Epithelial cell of proximal tubule (primary cell): ENCODE results near the gene ERMN. TPM values are rescaled to one million over a fixed set of nuclear protein-coding genes. Genes with fewer than 3 reads are reported as not detected.

Source experiments
- DNase-seq: peaks from one replicate; pipeline ENCODE4 v3.0.0-alpha.2; 2011; ENCODE audit warnings: low read depth
- H3K4me3 ChIP-seq: 2 replicates; pipeline ENCODE4 v1.5.1; 2011; ENCODE audit warnings: low read depth, mild to moderate bottlenecking, low read length
- total RNA-seq: library from RNA; depleted of rRNA; stranded (reverse); fragments of >200 nt; gene quantifications from 2 replicates; pipeline ENCODE4 v1.2.3, GENCODE V29; 2015
- TF ChIP-seq, protein P1 (sequence below): conservative IDR thresholded peaks from 2 replicates; pipeline ENCODE4 v1.5.1; 2012; ENCODE audit warnings: low read depth, mild to moderate bottlenecking, low read length

ERMN gene
- total RNA-seq, 1 donor from 2014 or later: not detected

- TF ChIP-seq, protein P1, sequence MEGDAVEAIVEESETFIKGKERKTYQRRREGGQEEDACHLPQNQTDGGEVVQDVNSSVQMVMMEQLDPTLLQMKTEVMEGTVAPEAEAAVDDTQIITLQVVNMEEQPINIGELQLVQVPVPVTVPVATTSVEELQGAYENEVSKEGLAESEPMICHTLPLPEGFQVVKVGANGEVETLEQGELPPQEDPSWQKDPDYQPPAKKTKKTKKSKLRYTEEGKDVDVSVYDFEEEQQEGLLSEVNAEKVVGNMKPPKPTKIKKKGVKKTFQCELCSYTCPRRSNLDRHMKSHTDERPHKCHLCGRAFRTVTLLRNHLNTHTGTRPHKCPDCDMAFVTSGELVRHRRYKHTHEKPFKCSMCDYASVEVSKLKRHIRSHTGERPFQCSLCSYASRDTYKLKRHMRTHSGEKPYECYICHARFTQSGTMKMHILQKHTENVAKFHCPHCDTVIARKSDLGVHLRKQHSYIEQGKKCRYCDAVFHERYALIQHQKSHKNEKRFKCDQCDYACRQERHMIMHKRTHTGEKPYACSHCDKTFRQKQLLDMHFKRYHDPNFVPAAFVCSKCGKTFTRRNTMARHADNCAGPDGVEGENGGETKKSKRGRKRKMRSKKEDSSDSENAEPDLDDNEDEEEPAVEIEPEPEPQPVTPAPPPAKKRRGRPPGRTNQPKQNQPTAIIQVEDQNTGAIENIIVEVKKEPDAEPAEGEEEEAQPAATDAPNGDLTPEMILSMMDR: no peak
- H3K4me3 ChIP-seq: no peak overlapping the region
- no peak for DNase-seq
Measured at GRCh38 chr2:157339965-157340655, 14.5 kb upstream of the ERMN start.

GRCh38 chr2:157337978-157338377 lies 12.4 kb upstream of the ERMN start:
- TF ChIP-seq, protein P1: no peak
- no peak for DNase-seq
- H3K4me3 ChIP-seq: no peak overlapping the region

GRCh38 chr2:157336137-157337010 lies 10.8 kb upstream of the ERMN start:
- no peak for DNase-seq
- TF ChIP-seq, protein P1: peak; percentile 82
- H3K4me3 ChIP-seq: no peak overlapping the region

DNA sequence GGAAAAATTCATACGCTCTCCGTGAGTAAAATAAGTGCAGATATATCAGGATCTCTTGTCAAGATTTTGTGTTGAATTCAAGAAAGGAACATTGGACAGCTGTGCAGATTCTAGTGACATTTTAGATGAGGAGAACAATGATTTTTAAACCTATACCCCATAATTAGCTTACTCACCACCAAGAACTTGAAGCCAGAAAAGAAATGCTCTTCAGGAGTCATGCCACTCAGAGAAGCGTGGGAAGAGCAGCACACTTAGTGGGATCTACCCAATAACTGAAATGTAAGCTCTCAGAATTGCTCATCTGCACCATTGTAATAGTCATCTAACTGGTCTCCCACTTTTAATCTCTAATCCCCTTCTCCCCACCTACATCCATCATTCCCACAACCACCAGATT lies 9.2 kb upstream of the ERMN start:
- no peak overlapping the region for H3K4me3 ChIP-seq
- TF ChIP-seq, protein P1: no peak
- DNase-seq: no peak

DNA sequence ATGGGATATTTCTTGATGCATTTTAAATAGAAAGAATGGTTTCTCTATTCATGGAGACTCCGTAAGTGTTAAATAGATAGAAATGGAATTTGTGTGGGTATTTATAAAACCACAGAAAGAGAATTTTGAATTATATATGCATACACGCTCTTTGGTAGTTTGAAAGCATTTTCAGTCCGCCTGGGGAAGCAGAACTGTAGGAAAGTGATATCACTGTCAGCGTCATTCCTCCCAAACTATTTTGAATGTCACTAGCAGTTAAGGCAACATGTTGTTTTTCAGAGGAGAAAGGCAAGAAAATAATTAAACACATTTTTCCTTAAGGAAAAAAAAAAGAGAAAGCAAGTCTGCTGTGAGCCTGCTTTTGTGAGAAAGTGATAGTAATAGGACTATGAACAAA lies 8.7 kb upstream of the ERMN start:
- TF ChIP-seq, protein P1: no peak
- no peak for DNase-seq
- no peak overlapping the region for H3K4me3 ChIP-seq

- H3K4me3 ChIP-seq: no peak overlapping the region
- DNase-seq: no peak
- TF ChIP-seq, protein P1: no peak
Measured at GRCh38 chr2:157333304-157334047, 7.9 kb upstream of the ERMN start.
